Activated T-helper 2 cell treated with anti-CD3 and anti-CD28 coated beads, Interferon-gamma antibody, Interleukin-2, Interleukin-4, amounts not matched to agents 10 μg/mL and 5 μg/mL and 100 μg/mL, durations not matched to agents 14 hours and 24 hours and 36 hours (primary cell): ENCODE results near the gene SIAH2. TPM values are rescaled to one million over a fixed set of nuclear protein-coding genes. Genes with fewer than 3 reads are reported as not detected.

Experiments
- DNase-seq: peaks from one replicate; pipeline ENCODE4 v3.0.0; 2021; ENCODE audit warnings: low spot score
- H3K27ac Mint-ChIP-seq: one replicate; pipeline ENCODE4 v1.8.0; 2021; ENCODE audit warnings: mixed read lengths
- H3K27me3 Mint-ChIP-seq: one replicate; pipeline ENCODE4 v1.8.0; 2021; ENCODE audit warnings: low read depth, mixed read lengths
- H3K36me3 Mint-ChIP-seq: one replicate; pipeline ENCODE4 v1.8.0; 2021; ENCODE audit warnings: low read depth, mixed read lengths
- H3K4me1 Mint-ChIP-seq: one replicate; pipeline ENCODE4 v1.8.0; 2021; ENCODE audit warnings: low read depth, mixed read lengths
- H3K4me3 Mint-ChIP-seq: one replicate; pipeline ENCODE4 v1.8.0; 2021; ENCODE audit warnings: low read depth, mild to moderate bottlenecking, moderate library complexity, mixed read lengths
- H3K9me3 Mint-ChIP-seq: one replicate; pipeline ENCODE4 v1.8.0; 2021; ENCODE audit warnings: mixed read lengths
- intact Hi-C: fragments of 100-400 bp; cut with micrococcal nuclease; formaldehyde crosslinking; loops from one replicate; pipeline ENCODE4 v1.15.1; 2023
- total RNA-seq: library from RNA; stranded (reverse); gene quantifications from 2 replicates; pipeline ENCODE4 v1.2.3, GENCODE V29; 2022

Gene SIAH2
- total RNA-seq, 1 donor from 2014 or later: 108 TPM

DNA sequence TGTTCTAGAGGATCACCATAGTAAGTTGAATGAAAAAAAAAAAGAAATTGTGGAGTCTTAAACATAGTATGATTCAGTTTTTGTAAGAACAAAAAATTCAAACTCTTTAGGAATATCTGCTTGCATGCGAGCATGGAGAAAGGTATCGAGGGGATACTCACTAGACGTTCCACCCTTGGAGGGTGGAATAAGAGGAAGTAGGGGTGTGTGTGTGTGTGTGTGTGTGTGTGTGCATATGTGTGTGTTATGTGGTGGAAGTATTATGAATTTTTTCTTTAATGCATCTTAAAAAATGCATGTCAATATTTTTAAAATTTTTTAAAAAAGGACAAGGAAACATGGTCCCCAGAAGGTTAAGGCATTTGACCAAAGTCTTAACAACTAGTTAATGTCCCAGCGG lies 26.5 kb upstream of the SIAH2 start:
- intact Hi-C loops: no loop called here
- Mint-ChIP-seq H3K27ac (no peak overlapping the region), H3K9me3 (no peaks in the 10 kb centered on the region), H3K36me3 (no peaks in the 10 kb centered on the region), H3K4me1 (peaks cover 28% of the 10 kb centered on the region), H3K27me3 (peaks cover 2% of the 10 kb centered on the region), H3K4me3 (no peak overlapping the region)
- DNase-seq: no peak

DNA sequence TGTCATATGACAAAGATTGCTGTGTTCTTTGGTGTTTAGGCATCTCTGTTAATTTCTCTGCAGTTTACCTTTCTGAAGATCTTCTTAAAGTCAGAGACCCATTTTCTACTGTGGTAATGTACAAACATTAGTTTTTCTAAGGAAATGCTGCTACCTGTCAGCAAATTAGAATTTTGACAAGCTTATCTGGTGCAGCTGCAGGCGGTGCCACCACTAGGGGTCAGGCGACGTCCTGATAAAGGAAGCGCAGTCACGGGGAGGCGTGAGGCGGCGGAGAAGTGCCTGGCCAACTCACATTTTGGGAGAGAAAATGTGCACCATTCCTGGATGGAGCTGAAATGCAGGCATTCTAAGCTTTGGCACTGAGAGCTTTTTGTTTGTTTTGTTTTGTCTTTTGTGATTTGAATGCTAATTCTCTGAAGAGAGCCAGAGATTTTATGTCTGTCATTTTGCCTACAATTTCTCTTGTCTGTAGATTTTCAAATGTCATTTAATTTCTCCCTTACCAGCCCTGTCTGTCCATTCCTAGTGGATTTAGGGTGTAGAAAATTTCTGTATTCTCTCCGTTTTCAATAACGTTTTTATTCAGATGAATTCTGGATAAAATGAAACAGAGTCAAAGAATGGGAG lies 24.9 kb upstream of the SIAH2 start:
- intact Hi-C loops: loop anchor here (1.0 kb wide), 2 partner anchors 77 to 358 kb away; no protein-coding TSS in a partner anchor
- H3K4me3 Mint-ChIP-seq: no peak overlapping the region
- H3K27ac Mint-ChIP-seq: no peak overlapping the region
- DNase-seq: peak; percentile 59
- peaks cover 41% of the 10 kb centered on the region for H3K4me1 Mint-ChIP-seq
- H3K36me3 Mint-ChIP-seq: no peaks in the 10 kb centered on the region
- no peaks in the 10 kb centered on the region for H3K9me3 Mint-ChIP-seq
- peaks cover 2% of the 10 kb centered on the region for H3K27me3 Mint-ChIP-seq

DNA sequence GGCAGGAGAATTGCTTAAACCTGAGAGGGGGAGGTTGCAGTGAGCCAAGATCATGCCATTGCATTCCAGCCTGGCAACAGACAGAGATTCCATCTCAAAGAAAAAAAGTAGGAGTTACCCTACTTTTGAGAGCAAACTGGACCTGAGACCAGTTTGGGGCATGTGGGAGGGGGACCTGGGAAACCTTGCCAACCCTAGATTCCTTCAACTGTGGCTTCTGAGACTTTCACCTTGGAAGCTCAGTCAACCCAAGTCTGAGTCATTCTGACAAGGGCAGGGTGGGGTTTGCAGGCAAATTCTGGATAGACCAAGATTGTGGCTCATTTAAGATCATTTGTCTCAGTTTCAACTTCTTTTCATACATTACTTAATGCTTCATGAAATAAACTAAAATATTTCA lies 23.8 kb upstream of the SIAH2 start:
- H3K27ac Mint-ChIP-seq: peak overlapping the region; percentile 32
- no peak overlapping the region for H3K4me3 Mint-ChIP-seq
- H3K36me3 Mint-ChIP-seq: peaks cover 2% of the 10 kb centered on the region
- DNase-seq: no peak
- H3K4me1 Mint-ChIP-seq: peaks cover 46% of the 10 kb centered on the region
- peaks cover 2% of the 10 kb centered on the region for H3K27me3 Mint-ChIP-seq
- intact Hi-C loops: loop anchor here (1.0 kb wide), 1 partner anchor 79 kb away; no protein-coding TSS in a partner anchor
- no peaks in the 10 kb centered on the region for H3K9me3 Mint-ChIP-seq

DNA sequence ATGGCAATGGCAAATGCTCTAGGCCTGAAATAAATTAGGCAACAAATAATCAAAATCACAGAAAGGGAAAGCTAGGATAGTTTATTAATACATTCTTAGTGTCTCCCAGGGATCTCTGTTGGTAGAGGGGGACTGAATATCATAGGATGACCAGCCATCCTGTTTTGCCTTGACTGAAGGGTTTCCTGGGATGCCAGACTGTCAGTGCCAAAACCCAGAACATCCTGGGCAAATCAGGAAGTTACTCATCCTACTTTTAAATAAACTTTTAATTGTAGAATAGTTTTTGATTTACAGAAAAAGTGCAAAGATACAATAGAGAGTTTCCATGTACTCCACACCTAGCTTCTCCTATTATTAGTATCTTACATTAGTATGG lies 21.8 kb upstream of the SIAH2 start:
- Mint-ChIP-seq H3K9me3 (no peaks in the 10 kb centered on the region), H3K27ac (peak overlapping the region; percentile 81), H3K36me3 (peaks cover 2% of the 10 kb centered on the region), H3K27me3 (peaks cover 2% of the 10 kb centered on the region), H3K4me1 (peaks cover 53% of the 10 kb centered on the region), H3K4me3 (no peak overlapping the region)
- no peak for DNase-seq
- intact Hi-C loops: loop anchor here (1.0 to 5.0 kb wide), 6 partner anchors 24 to 521 kb away; partner anchors contain the start of gene MED12L

GRCh38 chr3:150783920-150784746 lies 21.2 kb upstream of the SIAH2 start:
- Mint-ChIP-seq H3K4me3 (no peak overlapping the region), H3K9me3 (no peaks in the 10 kb centered on the region), H3K27ac (peak overlapping the region; percentile 81), H3K27me3 (no peaks in the 10 kb centered on the region), H3K4me1 (peaks cover 53% of the 10 kb centered on the region), H3K36me3 (peaks cover 2% of the 10 kb centered on the region)
- no peak for DNase-seq
- intact Hi-C loops: loop anchor here (1.0 to 5.0 kb wide), 6 partner anchors 24 to 521 kb away; partner anchors contain the start of gene MED12L

GRCh38 chr3:150783316-150783715 lies 20.3 kb upstream of the SIAH2 start:
- H3K4me1 Mint-ChIP-seq: peaks cover 53% of the 10 kb centered on the region
- no peak overlapping the region for H3K4me3 Mint-ChIP-seq
- no peak for DNase-seq
- H3K9me3 Mint-ChIP-seq: no peaks in the 10 kb centered on the region
- H3K27me3 Mint-ChIP-seq: no peaks in the 10 kb centered on the region
- intact Hi-C loops: loop anchor here (5.0 kb wide), 2 partner anchors 171 to 304 kb away; partner anchors contain the start of gene MED12L
- H3K36me3 Mint-ChIP-seq: peaks cover 2% of the 10 kb centered on the region
- H3K27ac Mint-ChIP-seq: peak overlapping the region; percentile 43

- Mint-ChIP-seq H3K4me1 (peaks cover 25% of the 10 kb centered on the region), H3K9me3 (no peaks in the 10 kb centered on the region), H3K27me3 (no peaks in the 10 kb centered on the region), H3K27ac (no peak overlapping the region), H3K4me3 (no peak overlapping the region), H3K36me3 (peaks cover 2% of the 10 kb centered on the region)
- intact Hi-C loops: no loop called here
- DNase-seq: no peak
Observed at GRCh38 chr3:150779402-150779858, 16.5 kb upstream of the SIAH2 start.

GRCh38 chr3:150778793-150779401 lies 15.9 kb upstream of the SIAH2 start:
- Mint-ChIP-seq H3K9me3 (no peaks in the 10 kb centered on the region), H3K36me3 (peaks cover 2% of the 10 kb centered on the region), H3K4me3 (no peak overlapping the region), H3K27ac (no peak overlapping the region), H3K4me1 (peaks cover 20% of the 10 kb centered on the region), H3K27me3 (no peaks in the 10 kb centered on the region)
- intact Hi-C loops: no loop called here
- no peak for DNase-seq

DNA sequence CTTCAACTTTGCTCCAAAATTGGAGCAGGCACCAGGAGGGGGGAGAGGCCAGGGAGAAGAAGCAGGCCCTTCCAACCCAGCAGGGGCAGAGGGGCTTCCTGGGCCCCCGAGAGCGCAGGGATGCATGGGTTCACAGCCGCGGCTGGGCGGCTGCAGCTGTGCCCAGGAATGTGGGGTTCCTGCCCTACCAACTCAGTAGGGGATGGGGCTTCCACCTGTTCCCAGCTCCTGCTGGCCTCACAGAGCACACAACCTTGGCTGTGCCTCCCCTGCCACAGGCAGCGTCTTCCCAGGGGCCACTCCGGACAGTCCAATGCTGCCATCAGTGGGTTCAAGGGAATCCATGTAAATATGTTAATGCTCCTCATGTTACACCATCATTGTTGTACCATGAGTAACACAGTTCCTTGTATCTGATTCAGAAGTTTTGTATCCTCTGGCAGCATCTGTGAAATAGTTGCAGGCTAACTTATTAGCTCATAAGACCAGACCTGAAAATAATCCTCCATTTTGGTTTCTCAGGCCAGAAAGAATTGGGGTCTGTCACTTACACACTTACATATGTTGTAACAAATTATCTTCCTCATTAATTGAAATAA lies 12.1 kb upstream of the SIAH2 start:
- intact Hi-C loops: no loop called here
- Mint-ChIP-seq H3K27ac (no peak overlapping the region), H3K4me3 (no peak overlapping the region), H3K36me3 (no peaks in the 10 kb centered on the region), H3K4me1 (no peaks in the 10 kb centered on the region), H3K27me3 (no peaks in the 10 kb centered on the region), H3K9me3 (no peaks in the 10 kb centered on the region)
- no peak for DNase-seq

GRCh38 chr3:150773616-150774192 lies 10.7 kb upstream of the SIAH2 start:
- H3K27me3 Mint-ChIP-seq: no peaks in the 10 kb centered on the region
- H3K4me3 Mint-ChIP-seq: no peak overlapping the region
- H3K9me3 Mint-ChIP-seq: no peaks in the 10 kb centered on the region
- DNase-seq: no peak
- H3K36me3 Mint-ChIP-seq: no peaks in the 10 kb centered on the region
- no peaks in the 10 kb centered on the region for H3K4me1 Mint-ChIP-seq
- H3K27ac Mint-ChIP-seq: no peak overlapping the region
- intact Hi-C loops: no loop called here

DNA sequence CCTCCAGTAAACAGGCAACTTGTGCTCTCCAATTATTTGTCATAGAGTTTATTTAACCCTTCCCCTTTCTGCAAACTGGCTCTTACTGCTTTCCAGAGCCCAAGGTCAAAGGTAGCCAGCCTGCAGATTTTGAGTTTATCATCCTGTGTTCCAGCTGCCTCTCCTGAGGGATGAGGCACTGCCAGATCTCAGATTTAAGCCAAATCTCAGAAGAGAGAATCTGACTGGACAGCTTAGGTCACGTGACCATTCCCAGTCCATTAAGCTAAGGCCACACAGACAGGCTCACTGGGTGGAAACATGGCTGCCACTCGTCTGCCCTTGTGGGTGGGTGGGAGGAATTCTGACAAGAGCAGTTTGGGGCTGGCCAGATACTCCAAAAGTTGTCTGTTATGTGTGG lies 8.6 kb upstream of the SIAH2 start:
- H3K27ac Mint-ChIP-seq: no peak overlapping the region
- no peak for DNase-seq
- no peak overlapping the region for H3K4me3 Mint-ChIP-seq
- intact Hi-C loops: no loop called here
- H3K9me3 Mint-ChIP-seq: no peaks in the 10 kb centered on the region
- peaks cover 8% of the 10 kb centered on the region for H3K4me1 Mint-ChIP-seq
- H3K27me3 Mint-ChIP-seq: no peaks in the 10 kb centered on the region
- no peaks in the 10 kb centered on the region for H3K36me3 Mint-ChIP-seq

DNA sequence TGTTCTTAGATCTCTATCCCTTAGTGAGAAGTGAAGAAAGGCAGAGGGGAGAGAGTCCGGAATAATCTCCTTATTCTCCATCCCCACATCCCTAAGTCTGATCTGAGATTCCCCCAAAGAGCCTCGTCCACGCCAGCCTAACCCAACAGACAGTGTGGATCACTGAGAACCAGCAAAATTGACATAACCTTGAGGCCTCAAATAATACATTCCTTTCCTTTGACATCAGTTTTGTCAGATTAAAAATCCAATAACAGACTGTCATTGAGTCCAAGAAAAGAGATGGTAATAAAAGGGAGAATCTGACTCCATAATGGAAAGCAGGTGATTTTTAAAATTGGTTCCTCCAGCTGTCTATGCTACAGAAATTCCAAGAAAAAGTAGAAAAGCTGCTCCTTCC lies 7.7 kb upstream of the SIAH2 start:
- intact Hi-C loops: no loop called here
- no peak for DNase-seq
- Mint-ChIP-seq H3K36me3 (no peaks in the 10 kb centered on the region), H3K9me3 (no peaks in the 10 kb centered on the region), H3K4me1 (peaks cover 17% of the 10 kb centered on the region), H3K27ac (no peak overlapping the region), H3K4me3 (no peak overlapping the region), H3K27me3 (no peaks in the 10 kb centered on the region)
